Activated CD4-positive, alpha-beta memory T cell treated with anti-CD3 and anti-CD28 coated beads for 36 hours (primary cell): ENCODE results near the gene ZFAND3. TPM values are rescaled to one million over a fixed set of nuclear protein-coding genes. Genes with fewer than 3 reads are reported as not detected.

Source experiments
- CTCF ChIA-PET: fragments of 350-600 bp; sonication (Branson Sonifier 250); formaldehyde crosslinking; loops from one replicate; lab custom pipeline; 2021; ENCODE audit warnings: antibody characterized with exemption, inconsistent platforms; lab: Charles Lee
- POLR2A ChIA-PET: fragments of 350-600 bp; sonication (Branson Sonifier 250); formaldehyde crosslinking; loops from one replicate; lab custom pipeline; 2021; ENCODE audit warnings: antibody characterized with exemption; lab: Charles Lee
- DNase-seq: peaks from one replicate; pipeline ENCODE4 v3.0.0-alpha.2; 2020
- H3K27ac Mint-ChIP-seq: one replicate; pipeline ENCODE4 v1.8.0; 2021; ENCODE audit warnings: mixed read lengths
- H3K27me3 Mint-ChIP-seq: one replicate; pipeline ENCODE4 v1.8.0; 2021; ENCODE audit warnings: mixed read lengths
- H3K36me3 Mint-ChIP-seq: one replicate; pipeline ENCODE4 v1.8.0; 2021; ENCODE audit warnings: mixed read lengths
- H3K4me1 Mint-ChIP-seq: one replicate; pipeline ENCODE4 v1.8.0; 2021; ENCODE audit warnings: low read depth, mixed read lengths
- H3K4me3 Mint-ChIP-seq: one replicate; pipeline ENCODE4 v1.8.0; 2021; ENCODE audit warnings: mild to moderate bottlenecking, mixed read lengths
- H3K9me3 Mint-ChIP-seq: one replicate; pipeline ENCODE4 v1.8.0; 2021; ENCODE audit warnings: mixed read lengths
- intact Hi-C: fragments of 100-400 bp; cut with micrococcal nuclease; formaldehyde crosslinking; loops from one replicate; pipeline ENCODE4 v1.15.1; 2023
- total RNA-seq, 2 experiments: library from RNA; stranded (reverse); gene quantifications; one replicate each; pipeline ENCODE4 v1.2.3, GENCODE V29; 2021

ZFAND3 gene
- total RNA-seq, 2 experiments from 2014 or later: 35.1 to 36.4 TPM

GRCh38 chr6:38161754-38162492, 342.4 kb downstream of the ZFAND3 start:
- H3K27me3 Mint-ChIP-seq: no peaks in the 10 kb centered on the region
- ChIA-PET POLR2A (no interaction called here), CTCF (no interaction called here)
- no peaks in the 10 kb centered on the region for H3K9me3 Mint-ChIP-seq
- H3K27ac Mint-ChIP-seq: no peak overlapping the region
- no peaks in the 10 kb centered on the region for H3K4me1 Mint-ChIP-seq
- no peak overlapping the region for H3K4me3 Mint-ChIP-seq
- peaks cover 6% of the 10 kb centered on the region for H3K36me3 Mint-ChIP-seq
- no peak for DNase-seq
- intact Hi-C loops: no loop called here

DNA sequence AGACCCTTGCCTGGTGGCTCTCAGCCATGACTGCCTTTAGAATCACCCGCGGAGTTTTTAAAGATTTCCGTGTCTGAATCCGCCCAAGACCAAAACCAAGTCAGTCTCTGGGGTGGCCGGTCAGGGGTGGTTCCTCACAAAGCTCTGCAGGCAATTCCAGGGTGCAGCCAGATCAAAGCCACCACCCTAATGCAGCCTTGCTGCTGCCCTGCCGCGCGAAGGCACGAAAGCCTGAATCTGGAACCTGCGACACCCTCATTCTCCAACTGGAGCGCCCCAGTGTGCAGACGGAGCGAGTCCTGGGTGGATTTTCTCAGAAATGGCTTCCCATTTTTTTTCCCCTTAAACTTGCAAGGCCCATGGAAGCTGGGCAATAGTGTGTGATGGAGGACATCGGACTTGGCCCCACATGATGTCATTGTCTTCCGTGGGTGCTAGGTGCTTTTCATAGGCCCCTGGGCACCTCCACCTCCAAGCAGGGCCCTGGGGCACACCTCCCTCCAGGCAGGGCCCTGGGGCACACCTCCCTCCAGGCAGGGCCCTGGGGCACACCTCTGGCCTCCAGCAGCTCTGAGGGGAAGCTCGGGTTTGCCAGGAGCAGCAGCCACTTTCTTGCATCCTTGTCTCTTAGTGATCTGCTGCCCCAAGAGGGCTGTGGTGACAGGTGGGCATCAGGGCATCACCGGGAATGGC, 343.1 kb downstream of the ZFAND3 start:
- no peaks in the 10 kb centered on the region for H3K9me3 Mint-ChIP-seq

GRCh38 chr6:38163186-38164130, 343.9 kb downstream of the ZFAND3 start:
- Mint-ChIP-seq H3K4me3 (no peak overlapping the region), H3K27ac (no peak overlapping the region), H3K27me3 (no peaks in the 10 kb centered on the region), H3K9me3 (no peaks in the 10 kb centered on the region), H3K36me3 (peaks cover 6% of the 10 kb centered on the region), H3K4me1 (no peaks in the 10 kb centered on the region)
- POLR2A ChIA-PET: no interaction called here
- DNase-seq: no peak
- CTCF ChIA-PET: no interaction called here
- intact Hi-C loops: no loop called here

More for the DNA sequence above, 343.1 kb downstream of the ZFAND3 start:
- intact Hi-C loops: no loop called here
- no peak for DNase-seq
- Mint-ChIP-seq H3K27me3 (no peaks in the 10 kb centered on the region), H3K4me1 (no peaks in the 10 kb centered on the region), H3K4me3 (no peak overlapping the region), H3K27ac (no peak overlapping the region), H3K36me3 (peaks cover 6% of the 10 kb centered on the region)
- ChIA-PET POLR2A (no interaction called here), CTCF (no interaction called here)

- intact Hi-C loops: no loop called here
- Mint-ChIP-seq H3K27me3 (no peaks in the 10 kb centered on the region), H3K4me3 (no peak overlapping the region), H3K27ac (no peak overlapping the region), H3K4me1 (no peaks in the 10 kb centered on the region), H3K36me3 (peaks cover 6% of the 10 kb centered on the region), H3K9me3 (no peaks in the 10 kb centered on the region)
- ChIA-PET POLR2A (no interaction called here), CTCF (no interaction called here)
- no peak for DNase-seq
Measured at GRCh38 chr6:38164131-38164481, 344.6 kb downstream of the ZFAND3 start.

- Mint-ChIP-seq H3K9me3 (no peaks in the 10 kb centered on the region), H3K4me1 (no peaks in the 10 kb centered on the region), H3K4me3 (no peak overlapping the region), H3K27ac (no peak overlapping the region), H3K36me3 (peaks cover 6% of the 10 kb centered on the region), H3K27me3 (no peaks in the 10 kb centered on the region)
- ChIA-PET POLR2A (no interaction called here), CTCF (no interaction called here)
- no peak for DNase-seq
- intact Hi-C loops: no loop called here
Measured at GRCh38 chr6:38164671-38165108, 345.2 kb downstream of the ZFAND3 start.

DNA sequence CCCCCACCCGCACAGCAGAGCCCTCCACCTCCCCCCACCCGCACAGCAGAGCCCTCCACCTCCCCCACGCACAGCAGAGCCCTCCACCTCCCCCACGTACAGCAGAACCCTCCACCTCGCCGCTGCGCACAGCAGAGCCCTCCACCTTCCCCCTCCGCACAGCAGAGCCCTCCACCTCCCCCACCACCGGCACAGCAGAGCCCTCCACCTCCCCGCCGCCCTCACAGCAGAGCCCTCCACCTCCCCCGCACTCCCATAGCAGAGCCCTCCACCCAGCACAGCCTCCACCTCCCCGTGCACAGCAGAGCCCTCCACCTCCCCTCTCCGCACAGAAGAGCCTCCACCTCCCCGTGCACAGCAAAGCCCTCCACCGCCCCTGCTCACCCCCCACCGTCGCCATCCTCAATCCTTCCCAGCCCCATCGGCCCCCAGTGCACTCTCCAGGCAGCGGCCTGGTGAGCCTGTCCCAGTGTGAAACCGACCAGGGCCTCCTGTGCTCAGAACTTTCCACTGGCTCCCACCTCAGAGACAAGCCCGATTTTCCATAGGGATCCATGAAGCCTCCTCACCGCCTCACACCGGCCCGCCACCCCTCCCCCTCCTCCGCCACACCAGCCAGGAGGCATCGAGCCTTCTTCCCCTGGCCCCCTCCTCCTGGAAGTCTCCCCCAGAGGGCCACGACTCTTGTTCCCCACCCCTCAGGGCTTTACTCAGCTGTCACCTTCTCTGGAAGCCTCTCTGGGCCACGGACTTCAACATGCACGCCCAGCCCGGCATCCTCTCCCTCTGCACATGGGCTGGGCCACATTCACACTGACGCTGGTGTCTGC, 347.1 kb downstream of the ZFAND3 start:
- ChIA-PET POLR2A (no interaction called here), CTCF (no interaction called here)
- Mint-ChIP-seq H3K27me3 (no peaks in the 10 kb centered on the region), H3K4me3 (no peak overlapping the region), H3K9me3 (no peaks in the 10 kb centered on the region), H3K27ac (no peak overlapping the region), H3K4me1 (no peaks in the 10 kb centered on the region), H3K36me3 (no peaks in the 10 kb centered on the region)
- DNase-seq: no peak
- intact Hi-C loops: no loop called here

DNA sequence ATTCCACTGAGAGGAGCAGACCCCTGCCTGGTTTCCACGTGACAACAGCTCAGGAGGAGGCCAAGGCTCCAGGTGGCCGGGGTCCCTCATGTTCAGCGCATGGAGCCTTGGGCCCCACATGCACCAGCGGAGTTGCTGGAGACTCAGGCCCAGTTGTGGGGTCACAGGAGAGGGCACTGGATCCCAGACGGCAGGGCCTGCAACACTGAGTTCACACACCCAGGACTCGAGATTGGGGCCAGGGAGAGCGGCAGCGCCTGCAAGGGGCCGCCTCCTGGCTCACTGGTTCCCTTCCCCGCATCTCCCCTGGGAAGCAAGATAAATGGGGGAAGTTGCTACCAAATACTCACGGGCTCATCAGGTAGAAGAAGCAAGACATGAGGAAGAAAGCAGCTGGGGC, 348.1 kb downstream of the ZFAND3 start:
- H3K27me3 Mint-ChIP-seq: no peaks in the 10 kb centered on the region
- H3K4me1 Mint-ChIP-seq: no peaks in the 10 kb centered on the region
- H3K9me3 Mint-ChIP-seq: no peaks in the 10 kb centered on the region
- no peak for DNase-seq
- CTCF ChIA-PET: no interaction called here
- H3K36me3 Mint-ChIP-seq: no peaks in the 10 kb centered on the region
- H3K27ac Mint-ChIP-seq: no peak overlapping the region
- H3K4me3 Mint-ChIP-seq: no peak overlapping the region
- POLR2A ChIA-PET: no interaction called here
- intact Hi-C loops: no loop called here

DNA sequence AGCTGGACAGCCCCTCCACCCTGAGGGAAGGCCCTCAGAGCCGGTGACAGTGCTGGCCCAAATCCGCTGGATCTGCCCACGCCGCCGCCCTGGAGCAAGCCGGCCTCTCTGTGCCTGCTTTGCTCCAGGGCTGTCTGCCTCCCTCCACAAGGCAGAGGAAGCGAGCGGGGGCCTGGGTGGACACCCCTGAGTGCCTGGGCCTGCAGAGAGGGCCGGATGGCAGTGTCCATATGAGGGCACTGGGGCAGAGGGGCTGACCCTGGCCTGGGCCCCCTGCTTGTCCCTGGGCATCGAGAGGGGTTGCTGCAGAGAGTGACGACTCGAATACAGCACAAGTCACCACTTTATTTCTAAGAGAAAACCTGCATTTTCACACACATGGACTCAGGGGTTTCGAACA, 348.6 kb downstream of the ZFAND3 start:
- H3K27me3 Mint-ChIP-seq: no peaks in the 10 kb centered on the region
- ChIA-PET POLR2A (no interaction called here), CTCF (interaction anchor here (0.8 kb wide), 1 partner anchor 326 kb away, joined by 4 read pairs; no protein-coding TSS in a partner anchor)
- no peak overlapping the region for H3K27ac Mint-ChIP-seq
- no peak for DNase-seq
- intact Hi-C loops: no loop called here
- no peaks in the 10 kb centered on the region for H3K9me3 Mint-ChIP-seq
- H3K4me1 Mint-ChIP-seq: peaks cover under 1% of the 10 kb centered on the region
- no peaks in the 10 kb centered on the region for H3K36me3 Mint-ChIP-seq
- no peak overlapping the region for H3K4me3 Mint-ChIP-seq

GRCh38 chr6:38168699-38169098, 349.2 kb downstream of the ZFAND3 start:
- H3K27me3 Mint-ChIP-seq: no peaks in the 10 kb centered on the region

GRCh38 chr6:38169221-38169976, 349.9 kb downstream of the ZFAND3 start:
- intact Hi-C loops: no loop called here
- Mint-ChIP-seq H3K4me1 (peaks cover 6% of the 10 kb centered on the region), H3K9me3 (no peaks in the 10 kb centered on the region), H3K36me3 (no peaks in the 10 kb centered on the region), H3K4me3 (no peak overlapping the region), H3K27me3 (no peaks in the 10 kb centered on the region), H3K27ac (no peak overlapping the region)
- DNase-seq: no peak
- CTCF ChIA-PET: no interaction called here
- POLR2A ChIA-PET: no interaction called here

More at GRCh38 chr6:38168699-38169098, 349.2 kb downstream of the ZFAND3 start:
- ChIA-PET POLR2A (no interaction called here), CTCF (interaction anchor here (0.8 kb wide), 1 partner anchor 325 kb away, joined by 4 read pairs; no protein-coding TSS in a partner anchor)
- Mint-ChIP-seq H3K4me1 (peaks cover 6% of the 10 kb centered on the region), H3K9me3 (no peaks in the 10 kb centered on the region), H3K36me3 (no peaks in the 10 kb centered on the region), H3K4me3 (no peak overlapping the region), H3K27ac (no peak overlapping the region)
- no peak for DNase-seq
- intact Hi-C loops: no loop called here

DNA sequence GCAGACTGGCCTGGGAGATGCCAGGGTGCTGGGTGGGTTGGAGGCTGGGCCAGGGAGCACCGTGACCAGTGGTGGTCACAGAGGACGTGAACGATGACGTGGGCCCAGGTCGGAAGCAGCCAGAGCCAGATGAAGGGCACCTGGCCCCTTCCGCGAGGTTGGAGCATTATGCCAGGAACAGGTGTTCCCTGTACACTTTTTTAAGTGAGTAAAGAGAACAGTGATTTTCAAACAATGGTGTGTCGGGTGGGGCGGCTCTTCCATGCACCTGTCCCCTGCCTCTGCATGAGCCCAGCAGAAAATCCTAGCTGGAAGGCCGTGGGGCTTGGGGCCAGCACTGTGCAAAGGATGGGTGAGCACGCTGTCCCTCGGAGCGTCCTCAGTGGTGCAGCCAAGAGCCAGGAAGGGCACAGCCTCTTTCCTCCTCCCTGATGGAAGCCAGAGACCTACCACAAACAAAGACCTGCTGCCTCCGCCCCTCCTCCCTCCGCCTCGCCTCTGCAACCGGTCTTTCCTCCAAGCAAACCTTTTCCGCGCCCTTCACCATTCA, 350.5 kb downstream of the ZFAND3 start:
- no peak overlapping the region for H3K27ac Mint-ChIP-seq
- H3K9me3 Mint-ChIP-seq: no peaks in the 10 kb centered on the region
- H3K4me1 Mint-ChIP-seq: peaks cover 6% of the 10 kb centered on the region
- intact Hi-C loops: no loop called here
- no peak overlapping the region for H3K4me3 Mint-ChIP-seq
- no peak for DNase-seq
- H3K36me3 Mint-ChIP-seq: no peaks in the 10 kb centered on the region
- ChIA-PET POLR2A (no interaction called here), CTCF (no interaction called here)
- no peaks in the 10 kb centered on the region for H3K27me3 Mint-ChIP-seq
